HT1080 (cell line): ENCODE data around the gene PVALB. TPM values are rescaled to one million over a fixed set of nuclear protein-coding genes. Genes with fewer than 3 reads are reported as not detected.
A peak's percentile ranks its signal among the peaks of the same experiment; 100 is the strongest.

Source experiments
- DNase-seq: peaks from one replicate; pipeline ENCODE4 v3.0.0-alpha.2; 2015; ENCODE audit warnings: low read depth
- polyA plus RNA-seq, 2 experiments: library from polyadenylated mRNA; depleted of rRNA; stranded (reverse); fragments of >200 nt; gene quantifications; 2 replicates each; pipeline ENCODE4 v1.2.3, GENCODE V29; 2015
- total RNA-seq: library from RNA; depleted of rRNA; stranded (reverse); fragments of >200 nt; shearing (Covaris generic); gene quantifications from 2 replicates; pipeline ENCODE4 v1.2.3, GENCODE V29; 2014; rRNA removed

Gene PVALB, protein sequence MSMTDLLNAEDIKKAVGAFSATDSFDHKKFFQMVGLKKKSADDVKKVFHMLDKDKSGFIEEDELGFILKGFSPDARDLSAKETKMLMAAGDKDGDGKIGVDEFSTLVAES
- total RNA-seq = not detected in 2 replicates
- polyA plus RNA-seq (2015; cell fraction: cytosol; rRNA removed) = not detected in 2 replicates
- not detected in 2 replicates for polyA plus RNA-seq (2015; cell fraction: nucleus; rRNA removed)

DNA sequence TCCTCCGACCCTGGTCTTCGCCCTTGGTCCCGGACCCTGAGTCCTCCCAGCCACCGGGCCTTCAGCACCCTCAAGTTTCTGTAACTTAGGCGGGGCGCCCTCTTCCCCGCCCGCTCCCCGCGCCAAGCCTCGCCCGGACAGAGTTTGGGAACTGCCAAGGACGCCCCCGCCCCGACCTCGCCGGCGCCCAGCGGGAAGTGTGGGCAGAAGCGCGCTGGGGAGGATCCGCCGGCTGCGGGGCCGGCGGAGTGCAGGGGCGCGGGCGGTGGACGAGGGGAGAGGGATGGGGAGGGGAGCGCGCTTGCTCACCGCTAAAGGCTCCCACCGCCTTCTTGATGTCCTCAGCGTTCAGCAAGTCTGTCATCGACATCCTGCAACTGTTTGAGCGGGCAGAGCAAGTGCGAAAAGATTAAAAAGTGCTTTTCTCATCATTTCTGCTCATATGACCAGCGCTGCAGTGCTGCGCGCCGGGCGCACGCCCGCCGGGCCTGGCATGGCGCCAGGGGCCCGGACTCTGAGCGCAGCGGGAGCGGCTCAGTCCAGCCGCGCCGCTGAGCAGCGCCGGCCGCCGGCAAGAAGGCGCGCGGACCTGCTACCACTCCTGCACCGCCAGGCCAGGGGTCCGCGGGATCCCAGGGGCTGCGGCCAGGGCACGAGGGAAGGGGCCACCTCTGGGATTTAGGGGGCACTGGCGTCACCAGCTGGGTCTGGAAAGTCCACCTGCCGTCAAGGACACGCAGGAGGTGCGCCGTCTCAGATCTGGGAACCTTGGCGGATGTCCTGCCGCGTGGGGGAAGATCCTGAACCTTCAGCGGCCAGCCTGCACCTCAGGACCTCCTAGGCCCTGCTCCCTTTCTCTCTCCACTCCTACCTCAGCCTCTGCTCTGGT is at the start of gene PVALB:
TSS of gene PVALB (minus strand) at position 400 of the 889 bp plus-strand sequence. CDS start at position 370, 30 bp downstream.
- DNase-seq = no peak

DNA sequence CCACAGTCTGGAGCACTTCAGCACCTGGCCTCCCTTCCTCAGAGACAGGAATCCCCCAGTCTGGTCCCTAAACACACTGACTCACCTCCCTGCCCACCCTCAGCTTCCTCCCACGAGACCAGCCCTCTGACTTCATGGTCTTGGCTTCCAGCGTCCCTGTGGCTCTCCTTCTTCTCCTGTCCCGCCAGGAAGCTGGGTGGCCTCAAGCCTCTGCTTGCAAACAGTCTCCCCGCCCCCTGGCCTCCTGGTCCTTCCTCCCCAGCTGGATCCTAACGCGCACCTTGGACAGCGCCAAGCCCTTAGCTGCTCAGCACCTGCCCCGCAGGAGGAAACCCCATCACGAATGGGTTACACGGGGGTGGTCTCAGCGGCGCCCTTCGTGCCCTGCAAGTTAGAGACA is 48.5 kb upstream of the PVALB start:
- no peak for DNase-seq

DNA sequence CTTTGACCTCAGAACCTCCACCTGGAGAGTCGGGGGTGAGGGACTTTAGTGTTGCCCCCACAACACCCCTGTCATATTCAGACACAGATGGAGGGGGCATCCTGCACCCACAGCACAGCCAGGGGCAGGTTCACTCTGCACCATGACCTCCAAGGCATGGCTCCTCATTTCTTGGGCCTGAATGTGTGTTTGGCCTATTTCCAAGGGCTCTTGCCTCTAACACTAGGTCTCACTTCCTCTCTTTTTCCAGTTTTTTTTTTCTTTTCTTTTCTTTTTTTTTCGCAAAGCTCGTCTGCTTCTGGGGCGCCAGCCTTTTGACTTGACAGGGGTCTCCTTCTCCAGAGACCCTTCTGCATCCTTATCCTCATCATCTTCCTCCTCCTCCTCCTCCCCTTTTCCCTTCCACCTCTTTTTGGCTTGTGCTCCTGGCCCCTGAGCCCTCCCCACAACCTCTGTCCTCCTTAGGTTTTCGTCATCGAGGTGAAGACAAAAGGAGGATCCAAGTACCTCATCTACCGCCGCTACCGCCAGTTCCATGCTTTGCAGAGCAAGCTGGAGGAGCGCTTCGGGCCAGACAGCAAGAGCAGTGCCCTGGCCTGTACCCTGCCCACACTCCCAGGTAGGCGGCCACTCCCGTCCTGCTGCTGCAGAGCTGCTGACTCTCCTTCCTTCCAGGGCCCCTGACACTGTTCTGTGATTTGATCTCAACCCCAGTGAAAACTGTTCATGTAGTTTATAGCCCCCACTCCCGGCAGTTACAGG is 47.8 kb upstream of the PVALB start:
- no peak for DNase-seq

DNA sequence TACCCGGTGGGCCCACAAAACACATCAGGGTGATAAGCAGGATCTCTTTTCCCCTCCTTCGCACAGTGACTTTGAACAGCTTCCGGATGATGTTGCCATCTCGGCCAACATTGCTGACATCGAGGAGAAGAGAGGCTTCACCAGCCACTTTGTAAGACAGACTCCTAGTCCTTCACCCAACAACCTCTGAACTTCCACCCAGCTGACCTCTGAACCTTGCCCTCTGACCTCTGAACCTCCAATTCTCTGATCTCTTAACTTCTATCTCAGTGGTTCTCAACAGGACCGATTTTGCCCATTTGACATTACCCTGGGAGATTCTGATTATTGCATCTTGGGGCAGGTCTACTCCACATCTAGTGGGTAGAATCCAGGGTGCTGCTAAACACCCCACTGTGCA is 47.1 kb upstream of the PVALB start:
- no peak for DNase-seq

DNA sequence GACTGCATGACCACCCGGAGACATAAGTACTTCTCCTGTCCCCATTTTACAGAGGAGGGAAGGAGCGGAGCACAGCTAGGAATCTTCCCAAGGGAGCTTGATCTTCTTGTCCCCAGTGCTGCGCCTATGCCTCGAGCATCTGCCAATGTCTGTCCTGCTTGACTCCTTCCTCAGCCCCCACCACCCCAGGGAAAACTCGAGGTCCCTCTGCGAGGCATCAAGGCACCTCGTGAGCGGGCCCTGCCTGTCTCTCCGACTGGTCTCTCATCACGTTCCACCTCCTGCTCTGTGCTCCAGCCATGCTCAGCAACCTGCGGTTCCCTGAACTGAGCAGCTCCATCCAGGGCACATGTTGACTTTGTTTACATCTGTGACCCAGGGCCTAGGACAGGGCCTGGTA is 46.4 kb upstream of the PVALB start:
- DNase-seq = no peak

DNA sequence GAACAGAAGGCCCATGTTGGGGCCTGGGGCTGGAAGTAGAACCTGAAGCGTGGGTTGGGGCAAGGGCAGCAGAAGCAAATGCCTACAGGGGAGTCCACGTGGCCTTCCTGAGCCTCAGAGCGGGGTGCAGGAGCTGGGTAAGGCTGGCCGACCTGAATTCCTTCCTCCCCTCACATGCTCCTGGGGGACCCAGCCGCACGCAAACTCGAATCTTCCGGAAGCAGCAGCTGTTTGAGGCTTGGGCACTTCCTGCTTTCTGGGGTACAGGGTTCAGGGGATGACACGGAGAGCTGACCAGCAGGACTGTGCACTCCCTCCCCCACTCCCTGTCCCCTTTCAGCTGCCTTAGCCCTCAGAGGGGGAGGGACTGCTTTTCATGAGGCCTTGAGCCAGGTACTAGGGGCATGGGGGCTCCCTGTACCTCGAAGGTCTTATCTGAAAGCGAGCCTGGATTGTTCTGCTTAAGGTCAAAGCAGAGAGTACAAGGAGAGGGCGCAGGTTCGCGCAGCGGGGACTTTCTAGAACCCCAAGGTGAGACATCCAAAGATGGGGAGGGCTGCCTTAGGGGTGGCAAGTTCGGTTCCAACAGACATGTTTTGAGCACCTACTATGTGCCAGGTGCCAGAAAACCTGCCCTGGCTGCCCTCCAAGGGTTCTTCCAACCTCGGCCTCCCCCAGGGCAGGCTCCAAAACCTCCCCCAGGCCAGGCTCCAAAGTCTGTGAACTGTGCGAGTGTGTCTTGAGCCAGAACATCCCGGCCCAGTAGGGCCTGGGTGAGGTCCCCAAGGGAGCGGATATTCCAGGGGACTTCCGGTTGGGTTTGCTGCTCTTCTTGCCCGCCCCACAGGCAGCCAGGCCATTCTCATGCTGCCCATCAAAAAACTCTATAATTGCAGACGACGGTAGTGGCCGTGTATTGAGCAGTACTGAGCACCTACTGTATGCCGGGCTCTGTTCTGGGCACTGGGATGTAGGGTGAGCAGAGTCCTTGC is 45.7 kb upstream of the PVALB start:
- no peak for DNase-seq

DNA sequence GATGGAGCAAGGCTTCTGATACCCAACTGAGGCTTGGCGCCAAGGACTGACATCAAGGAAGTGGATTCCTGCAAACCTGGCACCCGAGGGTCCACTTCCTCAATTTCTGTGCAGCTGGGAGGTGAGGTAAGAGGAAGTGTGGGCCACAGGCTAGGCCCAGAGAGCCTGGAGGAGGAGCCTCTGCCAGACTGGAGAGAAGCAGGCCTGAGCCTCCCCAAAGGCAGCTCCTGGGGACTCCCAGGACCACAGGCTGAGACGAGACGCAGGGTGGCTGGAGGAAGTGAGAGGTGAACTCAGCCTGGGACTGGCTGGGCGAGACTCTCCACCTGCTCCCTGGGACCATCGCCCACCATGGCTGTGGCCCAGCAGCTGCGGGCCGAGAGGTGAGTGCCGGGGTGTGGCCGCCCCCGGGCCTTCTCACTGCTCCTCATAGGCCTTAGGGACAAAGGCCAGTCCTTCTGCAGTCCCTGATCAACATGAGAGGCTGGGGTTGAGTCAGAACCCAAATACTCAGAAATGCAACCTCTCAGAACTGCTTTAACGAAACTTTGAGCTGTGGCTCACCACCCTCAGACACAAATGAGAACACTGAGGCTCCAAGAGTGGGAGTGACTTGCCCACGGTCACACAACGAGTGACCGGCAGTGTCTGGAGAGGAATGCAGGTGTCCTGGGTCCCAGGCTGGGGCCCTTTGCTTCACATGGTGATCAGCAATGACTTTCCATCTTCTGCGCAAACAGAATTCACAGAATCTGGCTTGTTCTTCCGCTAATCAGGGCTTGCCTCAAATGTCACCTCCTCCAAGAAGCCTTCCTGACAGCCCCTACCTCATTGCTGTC is 44.2 kb upstream of the PVALB start, which contains the start of gene NCF4:
TSS of gene NCF4 (plus strand) at position 186 of the 839 bp plus-strand sequence. CDS start at position 352, 166 bp downstream.
- DNase-seq = no peak

DNA sequence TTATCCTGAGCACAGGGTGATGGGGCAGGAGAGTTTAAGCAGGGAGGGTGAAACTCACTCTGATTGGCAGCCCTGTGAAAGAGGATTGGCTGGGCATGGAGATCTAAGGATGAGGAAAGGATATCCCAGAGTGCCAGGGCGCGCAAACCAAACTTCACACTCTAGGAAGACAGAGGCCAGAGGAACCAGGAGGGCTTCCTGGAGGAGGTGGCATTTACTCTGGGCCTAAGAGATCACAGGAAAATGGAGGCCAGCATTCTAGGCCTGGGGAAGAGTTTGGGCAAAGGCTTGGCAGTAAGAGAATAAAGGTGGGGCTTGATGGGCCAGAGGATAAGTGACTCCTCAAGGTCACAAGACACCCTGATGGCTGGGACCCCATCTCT is 43.6 kb upstream of the PVALB start:
- no peak for DNase-seq

DNA sequence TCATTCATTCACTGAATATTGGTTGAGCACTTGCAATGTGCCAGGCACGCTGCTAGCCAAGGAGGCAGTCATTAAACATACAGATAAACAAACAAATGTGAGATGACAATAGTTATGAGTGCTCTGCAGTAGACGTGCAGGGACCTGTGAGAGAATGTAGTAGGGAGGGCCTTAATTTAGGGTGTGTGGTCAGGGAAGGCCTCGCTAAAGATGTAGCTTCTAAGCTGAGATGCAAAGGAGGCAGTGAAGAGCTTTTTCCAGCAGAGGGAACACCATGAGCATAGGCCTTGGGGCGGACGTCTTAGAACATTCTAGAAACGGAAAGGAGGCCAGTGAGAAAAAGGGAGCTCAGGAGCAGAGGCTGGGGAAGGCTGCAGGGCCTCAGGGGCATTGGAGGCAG is 43.2 kb upstream of the PVALB start:
- no peak for DNase-seq

DNA sequence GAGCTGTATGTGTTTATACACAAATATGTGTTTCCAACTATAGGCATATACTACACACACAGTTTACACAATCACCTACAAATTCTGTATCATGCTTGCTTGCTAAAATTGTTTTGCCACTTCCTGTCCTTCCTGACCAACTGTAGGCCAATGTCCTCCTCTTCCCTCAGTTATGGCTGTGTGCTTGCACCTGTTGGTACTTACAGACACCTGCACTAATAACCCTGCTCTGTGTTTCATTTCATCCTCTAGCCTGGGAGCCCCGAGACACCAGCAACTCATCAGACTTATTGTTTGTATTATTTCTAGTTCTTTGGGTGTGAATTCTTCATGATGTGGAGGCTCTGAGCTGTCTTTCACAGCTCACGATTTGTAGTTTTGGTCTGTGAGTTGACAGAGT is 42.1 kb upstream of the PVALB start:
- no peak for DNase-seq

DNA sequence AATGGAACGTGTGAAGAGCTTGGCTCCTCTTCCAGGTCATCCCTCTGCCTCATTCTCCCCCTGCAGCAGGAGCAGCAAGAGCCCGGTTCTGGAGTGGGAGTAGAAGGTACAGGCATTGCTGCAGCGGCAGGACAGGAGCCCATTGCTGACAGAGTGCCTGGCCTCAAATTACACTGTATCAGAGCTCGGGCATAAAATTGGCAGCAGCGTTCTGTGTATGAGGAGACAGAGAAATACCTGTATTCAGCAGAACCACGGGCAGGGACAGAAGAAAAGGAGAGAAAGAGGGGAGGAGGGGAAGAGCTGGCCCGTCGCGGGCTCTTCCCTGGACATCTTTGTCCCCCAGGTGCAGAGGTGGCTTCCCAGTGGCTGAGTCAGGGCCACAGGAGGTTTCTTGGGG is 41.3 kb upstream of the PVALB start:
- DNase-seq = no peak

DNA sequence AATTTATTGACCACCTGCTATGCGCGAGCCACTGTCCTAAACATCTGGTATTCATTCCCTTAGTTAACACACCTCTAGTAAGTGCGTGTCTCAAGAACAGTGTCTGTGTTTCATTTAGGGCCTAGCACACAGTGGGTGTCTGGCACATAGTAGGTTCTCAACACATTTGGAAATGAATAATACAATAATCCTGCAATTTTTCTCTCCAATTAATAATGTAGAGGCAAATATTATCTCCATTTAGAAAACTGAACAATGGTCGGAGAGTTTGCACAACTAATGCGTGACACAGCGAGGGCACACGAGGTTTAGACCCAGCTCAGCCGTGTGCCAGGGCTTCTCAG is 39.9 kb upstream of the PVALB start:
- DNase-seq = no peak

DNA sequence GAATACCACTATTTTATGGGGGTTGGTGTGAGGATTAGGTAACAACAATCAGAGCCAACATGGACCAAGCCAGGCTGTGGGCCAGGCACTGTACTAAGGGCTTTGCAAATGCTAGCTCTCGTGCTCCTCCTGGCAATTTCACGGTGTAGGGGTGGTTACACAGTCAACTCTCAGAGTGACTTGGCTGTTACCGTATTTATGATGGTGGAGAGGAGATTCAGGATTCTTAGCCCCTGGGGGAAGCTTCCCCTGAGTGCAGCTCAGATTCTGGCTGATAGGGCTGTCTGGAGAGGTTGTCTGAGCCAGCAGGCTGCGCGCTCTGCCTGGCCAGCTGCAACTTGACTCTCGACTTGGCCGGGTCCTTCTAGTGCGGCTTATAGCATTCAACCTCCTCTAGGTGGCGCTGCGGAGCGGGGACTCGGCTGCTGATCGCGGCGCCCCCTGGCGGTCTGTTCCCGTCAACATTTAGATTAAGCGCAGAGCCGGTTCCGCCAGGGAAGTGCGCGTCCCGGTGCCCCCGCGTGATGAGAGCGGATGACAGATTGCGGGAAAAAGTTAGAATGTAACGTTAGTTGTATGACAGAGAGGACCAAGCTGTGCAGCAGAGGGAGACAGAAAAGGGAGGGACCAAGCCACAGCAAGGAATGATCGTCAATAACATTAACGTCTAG is 39.4 kb upstream of the PVALB start:
- DNase-seq = peak; percentile 62

DNA sequence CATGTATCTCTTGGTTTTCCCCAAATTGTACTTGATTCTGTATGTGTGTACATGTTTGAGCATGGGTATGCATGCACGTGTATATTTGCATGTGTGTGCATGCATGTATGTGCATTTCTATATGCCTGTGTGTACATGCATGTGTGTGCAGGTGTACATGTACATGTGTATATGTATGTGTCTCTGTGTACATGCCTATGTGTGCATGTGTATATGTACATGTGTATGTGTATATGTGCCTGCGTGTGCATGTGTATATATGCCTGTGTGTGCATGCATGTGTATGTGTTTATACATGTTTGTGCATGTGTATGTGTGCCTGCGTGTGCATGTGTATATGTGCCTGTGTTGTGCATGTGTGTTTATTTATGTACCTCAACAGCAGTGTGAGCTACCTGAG is 38.6 kb upstream of the PVALB start:
- no peak for DNase-seq

DNA sequence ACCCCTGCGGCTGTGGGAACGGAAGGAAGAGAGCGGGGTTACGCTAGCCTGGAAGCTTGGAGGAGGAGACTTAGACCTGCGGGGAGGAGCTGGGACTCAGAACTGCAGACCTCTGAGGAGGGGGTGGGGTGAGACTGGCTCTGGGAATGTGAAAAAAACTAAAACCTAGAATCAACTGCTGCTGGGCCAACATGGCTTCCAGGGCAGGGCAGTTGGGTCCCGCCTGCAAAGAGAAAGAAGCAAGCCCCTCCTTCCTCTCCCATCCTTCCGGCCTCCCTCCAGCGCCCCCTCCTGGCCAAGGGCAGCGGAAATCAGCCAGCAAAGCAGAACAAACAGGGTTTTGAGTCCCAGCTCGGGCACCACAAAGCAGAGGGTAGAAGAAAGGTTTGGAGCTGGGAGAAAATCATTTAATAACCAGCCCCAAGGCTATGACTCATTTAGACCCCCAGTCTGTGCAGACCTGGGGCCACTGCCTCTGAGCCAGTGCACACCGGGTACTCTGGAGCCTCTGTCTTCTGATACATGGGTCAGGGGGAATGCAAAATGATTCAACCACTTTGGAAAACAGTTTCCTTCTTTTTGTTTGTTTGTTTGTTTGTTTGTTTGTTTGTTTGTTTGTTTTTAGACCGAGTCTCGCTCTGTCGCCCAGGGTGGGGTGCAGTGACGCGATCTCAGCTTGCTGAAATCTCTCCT is 36.7 kb upstream of the PVALB start:
- peak; percentile 43 for DNase-seq

DNA sequence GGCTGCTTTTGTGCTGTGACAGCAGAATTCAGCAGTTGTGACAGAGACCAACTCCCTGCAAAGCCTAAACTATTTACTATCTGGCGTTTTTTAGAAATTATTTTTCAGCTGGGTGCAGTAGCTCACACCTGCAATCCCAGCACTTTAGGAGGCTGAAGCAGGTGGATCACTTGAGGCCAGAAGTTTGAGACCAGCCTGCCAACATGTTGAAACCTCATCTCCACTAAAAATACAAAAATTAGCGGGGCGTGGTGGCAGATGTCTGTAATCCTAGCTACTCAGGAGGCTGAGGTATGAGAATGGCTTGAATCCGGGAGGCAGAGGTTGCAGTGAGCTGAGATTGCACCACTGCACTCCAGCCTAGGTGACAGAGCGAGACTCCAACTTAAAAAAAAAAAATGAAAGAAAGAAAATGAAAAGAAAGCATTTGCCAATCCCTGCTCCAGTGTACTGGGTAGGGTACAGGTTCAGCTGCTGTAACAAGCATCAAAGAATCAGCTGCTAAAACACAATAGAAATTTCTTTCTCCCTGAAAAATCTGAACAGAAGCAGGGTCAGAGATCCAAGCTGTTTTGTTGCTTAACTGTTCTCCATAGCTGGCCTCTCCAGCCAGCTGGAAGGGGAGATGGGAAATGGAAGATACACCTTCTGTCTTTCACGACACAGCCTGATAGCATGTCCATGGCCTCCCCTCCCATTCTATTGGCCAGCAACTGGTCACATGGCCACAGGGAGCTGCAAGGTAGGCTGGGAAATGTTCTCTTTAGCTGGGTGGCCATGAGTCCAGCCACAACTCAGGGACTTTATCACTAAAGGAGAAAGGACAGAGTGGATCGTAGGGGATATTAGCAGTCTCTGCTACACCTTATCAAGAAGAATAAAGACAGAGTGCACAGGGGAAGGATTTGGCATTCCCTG is 35.5 kb upstream of the PVALB start:
- DNase-seq = no peak

DNA sequence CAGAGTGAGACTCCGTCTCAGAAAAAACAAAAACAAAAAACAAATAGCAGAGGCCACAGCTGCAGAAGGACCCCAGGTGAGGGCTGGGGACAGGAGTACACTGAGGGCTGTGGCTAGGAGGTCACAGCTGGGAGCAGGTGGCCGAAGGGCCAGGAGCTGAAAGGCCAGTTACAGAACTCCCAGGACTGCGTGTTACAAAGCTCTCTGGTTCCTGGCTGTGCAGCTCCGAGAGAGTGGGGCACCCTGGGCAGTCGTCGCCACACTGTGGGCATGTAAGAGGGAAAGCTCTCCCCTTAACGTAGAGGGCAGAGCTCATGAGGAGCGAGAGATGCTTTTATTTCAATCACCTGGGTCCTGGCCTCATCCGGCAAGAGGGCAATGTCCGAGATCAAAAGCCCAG is 33.8 kb upstream of the PVALB start:
- DNase-seq = no peak

DNA sequence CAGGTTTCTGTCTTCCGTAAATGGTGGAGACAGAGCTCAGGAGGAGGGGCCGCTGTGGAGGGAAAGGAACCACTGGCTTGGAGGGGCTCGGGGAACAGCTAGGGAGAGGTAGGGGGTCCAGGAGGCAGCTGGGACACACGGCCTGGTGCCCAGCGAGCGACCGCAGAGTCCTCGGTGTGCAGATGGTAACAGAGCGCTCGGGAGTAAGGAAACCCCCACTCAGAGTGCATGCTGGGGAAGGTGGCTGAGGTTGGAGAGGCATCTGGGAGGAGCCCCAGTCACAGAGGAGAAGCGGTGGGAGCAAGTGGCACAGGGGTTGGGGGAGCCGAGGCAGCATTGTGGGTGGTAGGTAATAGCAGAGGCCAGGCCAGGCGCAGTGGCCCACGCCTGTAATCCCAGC is 33.2 kb upstream of the PVALB start:
- DNase-seq = no peak
